ENCODE measurements around the gene KRTAP10-10. TPM values are rescaled to one million over a fixed set of nuclear protein-coding genes. Genes with fewer than 3 reads are reported as not detected.

KRTAP10-10 gene
- total and polyA plus RNA-seq, 2 of the 8 experiments (the other 6 are each of a cell fraction or from before 2014, with no cell fraction given): not detected

Small RNA genes lying within 50 kb of the gene (small RNA-seq; reads per million reads assigned to genes)
- not detected for gene KRTAP12-6P (ENCODE audit: insufficient read depth)

Other genes with a start within 250 kb of the KRTAP10-10 start
- 5.4 and 5.9 TPM in 2 replicates for gene LRRC3, start 181.8 kb upstream of the KRTAP10-10 start, total RNA-seq (2021; fragmentation: NEBNext Ultra II Directional; extraction: Animal tissue kit (Norgen Biotek cat#: 25700))
- 3.1 and 4.7 TPM in 2 replicates for gene LRRC3, start 181.8 kb upstream of the KRTAP10-10 start, polyA plus RNA-seq (2011; rRNA removed)
- not detected in 2 replicates for gene KRTAP10-1, start 97.2 kb upstream of the KRTAP10-10 start, total RNA-seq (2021; fragmentation: NEBNext Ultra II Directional; extraction: Animal tissue kit (Norgen Biotek cat#: 25700))
- gene KRTAP10-1, start 97.2 kb upstream of the KRTAP10-10 start, polyA plus RNA-seq (2011; rRNA removed): 0.08 TPM in 1 of 2 replicates, not detected in the other
- not detected in 2 replicates for gene KRTAP10-2, start 85.9 kb upstream of the KRTAP10-10 start, total RNA-seq (2021; fragmentation: NEBNext Ultra II Directional; extraction: Animal tissue kit (Norgen Biotek cat#: 25700))
- gene KRTAP10-2, start 85.9 kb upstream of the KRTAP10-10 start, polyA plus RNA-seq (2011; rRNA removed): 0.06 and 0.11 TPM in 2 replicates
- not detected in 2 replicates for gene KRTAP10-3, start 78.6 kb upstream of the KRTAP10-10 start, total RNA-seq (2021; fragmentation: NEBNext Ultra II Directional; extraction: Animal tissue kit (Norgen Biotek cat#: 25700))
- gene KRTAP10-3, start 78.6 kb upstream of the KRTAP10-10 start, polyA plus RNA-seq (2011; rRNA removed): 0.16 TPM in 1 of 2 replicates, not detected in the other
- not detected in 2 replicates for gene KRTAP10-4, start 63.6 kb upstream of the KRTAP10-10 start, total RNA-seq (2021; fragmentation: NEBNext Ultra II Directional; extraction: Animal tissue kit (Norgen Biotek cat#: 25700))
- gene KRTAP10-4, start 63.6 kb upstream of the KRTAP10-10 start, polyA plus RNA-seq (2011; rRNA removed): not detected in 2 replicates
- gene KRTAP10-5, start 56.8 kb upstream of the KRTAP10-10 start, total RNA-seq (2021; fragmentation: NEBNext Ultra II Directional; extraction: Animal tissue kit (Norgen Biotek cat#: 25700)): not detected in 2 replicates
- 0.08 and 0.09 TPM in 2 replicates for gene KRTAP10-5, start 56.8 kb upstream of the KRTAP10-10 start, polyA plus RNA-seq (2011; rRNA removed)
- gene KRTAP10-6, start 44.9 kb upstream of the KRTAP10-10 start, total RNA-seq (2021; fragmentation: NEBNext Ultra II Directional; extraction: Animal tissue kit (Norgen Biotek cat#: 25700)): not detected in 2 replicates
- 0.12 and 0.33 TPM in 2 replicates for gene KRTAP10-6, start 44.9 kb upstream of the KRTAP10-10 start, polyA plus RNA-seq (2011; rRNA removed)
- not detected in 2 replicates for gene KRTAP10-7, start 36.8 kb upstream of the KRTAP10-10 start, total RNA-seq (2021; fragmentation: NEBNext Ultra II Directional; extraction: Animal tissue kit (Norgen Biotek cat#: 25700))
- not detected in 2 replicates for gene KRTAP10-7, start 36.8 kb upstream of the KRTAP10-10 start, polyA plus RNA-seq (2011; rRNA removed)
- not detected in 2 replicates for gene KRTAP10-8, start 25.3 kb upstream of the KRTAP10-10 start, total RNA-seq (2021; fragmentation: NEBNext Ultra II Directional; extraction: Animal tissue kit (Norgen Biotek cat#: 25700))
- not detected in 2 replicates for gene KRTAP10-8, start 25.3 kb upstream of the KRTAP10-10 start, polyA plus RNA-seq (2011; rRNA removed)
- not detected in 2 replicates for gene KRTAP10-9, start 10.3 kb upstream of the KRTAP10-10 start, total RNA-seq (2021; fragmentation: NEBNext Ultra II Directional; extraction: Animal tissue kit (Norgen Biotek cat#: 25700))
- gene KRTAP10-9, start 10.3 kb upstream of the KRTAP10-10 start, polyA plus RNA-seq (2011; rRNA removed): not detected in 2 replicates
- gene KRTAP10-11, start 9.1 kb downstream of the KRTAP10-10 start, total RNA-seq (2021; fragmentation: NEBNext Ultra II Directional; extraction: Animal tissue kit (Norgen Biotek cat#: 25700)): not detected in 2 replicates
- not detected in 2 replicates for gene KRTAP10-11, start 9.1 kb downstream of the KRTAP10-10 start, polyA plus RNA-seq (2011; rRNA removed)
- gene KRTAP12-4, start 17.3 kb downstream of the KRTAP10-10 start, total RNA-seq (2021; fragmentation: NEBNext Ultra II Directional; extraction: Animal tissue kit (Norgen Biotek cat#: 25700)): not detected in 2 replicates
- 0.75 TPM in 1 of 2 replicates, not detected in the other for gene KRTAP12-4, start 17.3 kb downstream of the KRTAP10-10 start, polyA plus RNA-seq (2011; rRNA removed)
- gene KRTAP12-3, start 20.6 kb downstream of the KRTAP10-10 start, total RNA-seq (2021; fragmentation: NEBNext Ultra II Directional; extraction: Animal tissue kit (Norgen Biotek cat#: 25700)): not detected in 2 replicates
- gene KRTAP12-3, start 20.6 kb downstream of the KRTAP10-10 start, polyA plus RNA-seq (2011; rRNA removed): not detected in 2 replicates
- gene KRTAP12-2, start 29.6 kb downstream of the KRTAP10-10 start, total RNA-seq (2021; fragmentation: NEBNext Ultra II Directional; extraction: Animal tissue kit (Norgen Biotek cat#: 25700)): not detected in 2 replicates
- 0.46 and 0.50 TPM in 2 replicates for gene KRTAP12-2, start 29.6 kb downstream of the KRTAP10-10 start, polyA plus RNA-seq (2011; rRNA removed)
- gene KRTAP12-1, start 44.8 kb downstream of the KRTAP10-10 start, total RNA-seq (2021; fragmentation: NEBNext Ultra II Directional; extraction: Animal tissue kit (Norgen Biotek cat#: 25700)): 0.73 TPM in 1 of 2 replicates, not detected in the other
- 0.17 and 0.50 TPM in 2 replicates for gene KRTAP12-1, start 44.8 kb downstream of the KRTAP10-10 start, polyA plus RNA-seq (2011; rRNA removed)
- gene KRTAP10-12, start 59.8 kb downstream of the KRTAP10-10 start, total RNA-seq (2021; fragmentation: NEBNext Ultra II Directional; extraction: Animal tissue kit (Norgen Biotek cat#: 25700)): not detected in 2 replicates
- not detected in 2 replicates for gene KRTAP10-12, start 59.8 kb downstream of the KRTAP10-10 start, polyA plus RNA-seq (2011; rRNA removed)
- gene TSPEAR, start 74.2 kb downstream of the KRTAP10-10 start, total RNA-seq (2021; fragmentation: NEBNext Ultra II Directional; extraction: Animal tissue kit (Norgen Biotek cat#: 25700)): 0.58 and 1.1 TPM in 2 replicates
- 0.89 and 1.5 TPM in 2 replicates for gene TSPEAR, start 74.2 kb downstream of the KRTAP10-10 start, polyA plus RNA-seq (2011; rRNA removed)
- gene UBE2G2, start 164.5 kb downstream of the KRTAP10-10 start, total RNA-seq (2021; fragmentation: NEBNext Ultra II Directional; extraction: Animal tissue kit (Norgen Biotek cat#: 25700)): 93.0 and 101 TPM in 2 replicates
- 96.3 and 145 TPM in 2 replicates for gene UBE2G2, start 164.5 kb downstream of the KRTAP10-10 start, polyA plus RNA-seq (2011; rRNA removed)
- 95.0 and 96.8 TPM in 2 replicates for gene SUMO3, start 180.7 kb downstream of the KRTAP10-10 start, total RNA-seq (2021; fragmentation: NEBNext Ultra II Directional; extraction: Animal tissue kit (Norgen Biotek cat#: 25700))
- gene SUMO3, start 180.7 kb downstream of the KRTAP10-10 start, polyA plus RNA-seq (2011; rRNA removed): 97.8 and 101 TPM in 2 replicates
- 124 and 130 TPM in 2 replicates for gene PTTG1IP, start 236.3 kb downstream of the KRTAP10-10 start, total RNA-seq (2021; fragmentation: NEBNext Ultra II Directional; extraction: Animal tissue kit (Norgen Biotek cat#: 25700))
- 88.9 and 90.8 TPM in 2 replicates for gene PTTG1IP, start 236.3 kb downstream of the KRTAP10-10 start, polyA plus RNA-seq (2011; rRNA removed)

Measured in H1 (cell line).